Ectodermal cell (in vitro differentiated cells): ENCODE results near the gene FARP1.
A peak's percentile ranks its signal among the peaks of the same experiment; 100 is the strongest.
"Not testable (repeated sequence)": the region's sequence is repeated elsewhere in the genome, so short reads cannot be mapped to it uniquely, and the experiment has no call there.

ENCODE experiments used
- H3K27ac ChIP-seq: 2 replicates; pipeline ENCODE4 v1.7.0; 2013; ENCODE audit warnings: mild to moderate bottlenecking, low read depth, low read length; ENCODE audit not compliant: insufficient read depth, poor library complexity, severe bottlenecking
- H3K27me3 ChIP-seq: 2 replicates; pipeline ENCODE4 v1.7.0; 2013; ENCODE audit warnings: mild to moderate bottlenecking, low read length; ENCODE audit not compliant: insufficient read depth, control insufficient read depth, poor library complexity, severe bottlenecking
- H3K36me3 ChIP-seq: one replicate; pipeline ENCODE4 v1.7.0; 2013; ENCODE audit warnings: low read length; ENCODE audit not compliant: control insufficient read depth, insufficient read depth
- H3K4me1 ChIP-seq: one replicate; pipeline ENCODE4 v1.7.0; 2013; ENCODE audit warnings: low read length; ENCODE audit not compliant: control insufficient read depth, insufficient read depth
- H3K4me3 ChIP-seq: 2 replicates; pipeline ENCODE4 v1.7.0; 2013; ENCODE audit warnings: low read depth, low read length, control low read depth; ENCODE audit not compliant: insufficient read depth
- H3K9me3 ChIP-seq: 2 replicates; pipeline ENCODE4 v1.7.0; 2013; ENCODE audit warnings: mild to moderate bottlenecking, low read length, moderate library complexity; ENCODE audit not compliant: control insufficient read depth
- WGBS, 2 experiments: methylation state at CpG; one replicate each; pipeline ENCODE4 v1.1.7; 2013; ENCODE audit warnings: missing lambda C conversion rate in 2 of 2; 5-methylcytosine and 5-hydroxymethylcytosine counted together

Gene FARP1

GRCh38 chr13:98265692-98266551 lies 123.0 kb downstream of the FARP1 start:
- H3K4me1 ChIP-seq: peaks cover 11% of the 10 kb centered on the region
- H3K27me3 ChIP-seq: no peaks in the 10 kb centered on the region
- WGBS, 2 experiments: 94 to 96% methylated on average over 10 of the region's 10 CpGs
- H3K36me3 ChIP-seq: no peaks in the 10 kb centered on the region
- no peak overlapping the region for H3K4me3 ChIP-seq
- H3K9me3 ChIP-seq: no peaks in the 10 kb centered on the region
- H3K27ac ChIP-seq: no peak overlapping the region

GRCh38 chr13:98267080-98267912 lies 124.4 kb downstream of the FARP1 start:
- H3K36me3 ChIP-seq: no peaks in the 10 kb centered on the region
- H3K27ac ChIP-seq: no peak overlapping the region
- no peak overlapping the region for H3K4me3 ChIP-seq
- no peaks in the 10 kb centered on the region for H3K9me3 ChIP-seq
- 90 to 93% methylated on average over 18 of the region's 18 CpGs for WGBS, 2 experiments
- H3K27me3 ChIP-seq: no peaks in the 10 kb centered on the region
- H3K4me1 ChIP-seq: peaks cover 12% of the 10 kb centered on the region

GRCh38 chr13:98269386-98269785 lies 126.5 kb downstream of the FARP1 start:
- H3K4me3 ChIP-seq: no peak overlapping the region
- H3K4me1 ChIP-seq: peaks cover 29% of the 10 kb centered on the region
- H3K9me3 ChIP-seq: no peaks in the 10 kb centered on the region
- H3K27ac ChIP-seq: no peak overlapping the region
- H3K27me3 ChIP-seq: no peaks in the 10 kb centered on the region
- no peaks in the 10 kb centered on the region for H3K36me3 ChIP-seq
- WGBS, 2 experiments: 92 to 97% methylated on average over 4 of the region's 4 CpGs

GRCh38 chr13:98270819-98271218 lies 127.9 kb downstream of the FARP1 start:
- Histone ChIP-seq H3K36me3 (no peaks in the 10 kb centered on the region), H3K27ac (no peak overlapping the region), H3K4me1 (peaks cover 40% of the 10 kb centered on the region), H3K27me3 (no peaks in the 10 kb centered on the region), H3K9me3 (no peaks in the 10 kb centered on the region), H3K4me3 (no peak overlapping the region)
- 95 to 96% methylated on average over 9 of the region's 9 CpGs for WGBS, 2 experiments

- 89 to 96% methylated on average over 3 of the region's 3 CpGs for WGBS, 2 experiments
- not testable (repeated sequence) for H3K9me3 ChIP-seq, H3K36me3 ChIP-seq, H3K27ac ChIP-seq, H3K27me3 ChIP-seq, H3K4me3 ChIP-seq
- H3K4me1 ChIP-seq: peaks cover 48% of the 10 kb centered on the region
Measured at GRCh38 chr13:98271646-98272045, 128.8 kb downstream of the FARP1 start.

- H3K27me3 ChIP-seq: no peaks in the 10 kb centered on the region
- peaks cover 51% of the 10 kb centered on the region for H3K4me1 ChIP-seq
- H3K27ac ChIP-seq: peak overlapping the region; percentile 74
- peak overlapping the region; percentile 5 for H3K4me3 ChIP-seq
- H3K9me3 ChIP-seq: no peaks in the 10 kb centered on the region
- H3K36me3 ChIP-seq: no peaks in the 10 kb centered on the region
- 62 to 66% methylated on average over 1 of the region's 1 CpG for WGBS, 2 experiments
Measured at GRCh38 chr13:98272549-98272948, 129.7 kb downstream of the FARP1 start.

- H3K4me1 ChIP-seq: peaks cover 54% of the 10 kb centered on the region
- 88 to 89% methylated on average over 9 of the region's 9 CpGs for WGBS, 2 experiments
- H3K9me3 ChIP-seq: no peaks in the 10 kb centered on the region
- no peaks in the 10 kb centered on the region for H3K27me3 ChIP-seq
- H3K36me3 ChIP-seq: no peaks in the 10 kb centered on the region
- no peak overlapping the region for H3K4me3 ChIP-seq
- H3K27ac ChIP-seq: peak overlapping the region; percentile 87
Measured at GRCh38 chr13:98273067-98273823, 130.4 kb downstream of the FARP1 start.

- peaks cover 54% of the 10 kb centered on the region for H3K4me1 ChIP-seq
- H3K27ac ChIP-seq: peak overlapping the region; percentile 87
Measured at GRCh38 chr13:98273824-98274742, 131.2 kb downstream of the FARP1 start.

GRCh38 chr13:98274921-98275487 lies 132.1 kb downstream of the FARP1 start:
- no peaks in the 10 kb centered on the region for H3K36me3 ChIP-seq
- no peaks in the 10 kb centered on the region for H3K27me3 ChIP-seq
- peak overlapping the region; percentile 87 for H3K27ac ChIP-seq
- H3K4me3 ChIP-seq: no peak overlapping the region
- WGBS, 2 experiments: 91 to 100% methylated on average over 2 of the region's 2 CpGs
- peaks cover 58% of the 10 kb centered on the region for H3K4me1 ChIP-seq
- H3K9me3 ChIP-seq: no peaks in the 10 kb centered on the region

More at GRCh38 chr13:98273824-98274742, 131.2 kb downstream of the FARP1 start:
- H3K36me3 ChIP-seq: no peaks in the 10 kb centered on the region
- no peak overlapping the region for H3K4me3 ChIP-seq
- H3K27me3 ChIP-seq: no peaks in the 10 kb centered on the region
- H3K9me3 ChIP-seq: no peaks in the 10 kb centered on the region
- 23 to 35% methylated on average over 10 to 11 of the region's 12 CpGs for WGBS, 2 experiments
